WERI-Rb-1 (cell line): Measurements from ENCODE around the gene GAB1.

Source experiments
- DNase-seq: peaks from one replicate; pipeline ENCODE4 v3.0.0-alpha.2; 2020
- H3K27ac ChIP-seq: fragments of 250-450 bp; sonication (Bioruptor Pico); 2 replicates; pipeline ENCODE4 v1.5.1; 2020; ENCODE audit warnings: mild to moderate bottlenecking, moderate library complexity
- H3K27me3 ChIP-seq: fragments of 250-450 bp; sonication (Bioruptor Pico); 2 replicates; pipeline ENCODE4 v1.5.1; 2021; ENCODE audit warnings: mild to moderate bottlenecking, low read depth, moderate library complexity; ENCODE audit not compliant: insufficient read depth, severe bottlenecking
- H3K36me3 ChIP-seq: fragments of 250-450 bp; sonication (Bioruptor Pico); 2 replicates; pipeline ENCODE4 v1.5.1; 2020; ENCODE audit warnings: mild to moderate bottlenecking, moderate library complexity
- H3K4me3 ChIP-seq: 2 replicates; pipeline ENCODE4 v1.5.1; 2011; ENCODE audit warnings: low read depth, mild to moderate bottlenecking, control low read depth, low read length
- H3K9me3 ChIP-seq: fragments of 250-450 bp; sonication (Bioruptor Pico); 2 replicates; pipeline ENCODE4 v1.5.1; 2021; ENCODE audit warnings: mild to moderate bottlenecking, moderate library complexity; ENCODE audit not compliant: severe bottlenecking
- TF ChIP-seq, protein P1 (sequence below): IDR thresholded peaks from 2 replicates; pipeline ENCODE4 v1.5.1; 2011; ENCODE audit warnings: low read depth, mild to moderate bottlenecking, control low read depth, inconsistent platforms, low read length

Gene GAB1

DNA sequence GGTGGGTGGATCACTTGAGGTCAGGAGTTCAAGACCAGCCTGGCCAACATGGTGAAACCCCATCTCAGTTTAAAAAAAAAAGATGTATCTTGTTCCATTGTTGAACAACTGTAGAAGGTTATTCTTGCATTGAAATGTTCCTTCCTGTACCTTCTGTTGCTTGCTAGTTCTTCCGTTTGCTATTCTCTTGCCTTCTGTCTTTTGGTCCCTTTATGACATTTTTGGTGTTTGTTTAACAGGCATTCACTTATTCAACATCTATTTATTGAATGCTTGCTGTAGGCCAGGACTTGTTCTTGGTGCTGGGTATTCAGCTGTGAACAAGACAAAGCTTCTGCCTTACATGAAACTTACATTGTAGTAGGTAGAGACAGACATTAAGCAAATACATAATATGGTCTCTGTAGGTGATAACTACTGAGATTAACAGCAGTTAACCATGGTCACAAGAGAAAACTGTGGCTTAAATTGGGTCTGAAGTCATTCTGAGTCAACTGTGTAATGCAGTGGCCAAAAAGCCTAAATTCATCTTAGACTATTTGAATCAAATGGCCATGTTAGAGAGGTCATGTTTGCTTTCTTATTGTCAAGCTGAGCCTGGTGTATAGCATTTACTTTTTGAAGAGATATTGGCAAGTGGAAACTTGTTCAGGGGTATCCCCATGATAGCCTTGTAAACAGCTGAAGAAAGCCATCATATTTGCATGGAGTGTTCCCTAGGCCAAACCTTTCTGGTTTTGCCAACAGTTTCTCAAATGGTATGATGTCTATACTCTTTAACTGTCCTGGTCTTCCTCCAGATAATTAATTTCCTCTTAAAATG lies 35.6 kb downstream of the GAB1 start:
- Histone ChIP-seq H3K27ac (no peak overlapping the region), H3K4me3 (no peak overlapping the region)
- no peak for DNase-seq

DNA sequence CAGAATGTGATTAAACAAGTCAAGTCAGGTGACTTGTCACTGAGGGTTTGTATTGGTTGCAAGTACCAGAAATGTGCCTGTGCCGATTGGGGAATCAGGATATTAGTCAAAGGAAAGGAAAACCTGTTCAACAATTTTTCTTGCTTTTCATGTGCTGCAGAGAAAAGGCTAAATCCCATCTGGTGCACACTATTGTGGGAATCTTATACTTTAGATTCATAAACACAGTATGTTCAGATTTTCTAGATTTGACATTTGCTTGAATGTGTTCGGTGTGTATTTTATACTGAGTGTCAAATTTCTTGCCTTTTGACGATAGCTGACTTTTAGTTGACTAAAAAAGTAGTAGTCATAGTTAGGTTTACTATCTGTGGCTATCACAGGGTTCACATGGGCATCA lies 37.6 kb downstream of the GAB1 start:
- Histone ChIP-seq H3K4me3 (no peak overlapping the region), H3K36me3 (no peaks in the 10 kb centered on the region), H3K27ac (no peak overlapping the region), H3K27me3 (no peaks in the 10 kb centered on the region), H3K9me3 (no peaks in the 10 kb centered on the region)
- TF ChIP-seq, protein P1, sequence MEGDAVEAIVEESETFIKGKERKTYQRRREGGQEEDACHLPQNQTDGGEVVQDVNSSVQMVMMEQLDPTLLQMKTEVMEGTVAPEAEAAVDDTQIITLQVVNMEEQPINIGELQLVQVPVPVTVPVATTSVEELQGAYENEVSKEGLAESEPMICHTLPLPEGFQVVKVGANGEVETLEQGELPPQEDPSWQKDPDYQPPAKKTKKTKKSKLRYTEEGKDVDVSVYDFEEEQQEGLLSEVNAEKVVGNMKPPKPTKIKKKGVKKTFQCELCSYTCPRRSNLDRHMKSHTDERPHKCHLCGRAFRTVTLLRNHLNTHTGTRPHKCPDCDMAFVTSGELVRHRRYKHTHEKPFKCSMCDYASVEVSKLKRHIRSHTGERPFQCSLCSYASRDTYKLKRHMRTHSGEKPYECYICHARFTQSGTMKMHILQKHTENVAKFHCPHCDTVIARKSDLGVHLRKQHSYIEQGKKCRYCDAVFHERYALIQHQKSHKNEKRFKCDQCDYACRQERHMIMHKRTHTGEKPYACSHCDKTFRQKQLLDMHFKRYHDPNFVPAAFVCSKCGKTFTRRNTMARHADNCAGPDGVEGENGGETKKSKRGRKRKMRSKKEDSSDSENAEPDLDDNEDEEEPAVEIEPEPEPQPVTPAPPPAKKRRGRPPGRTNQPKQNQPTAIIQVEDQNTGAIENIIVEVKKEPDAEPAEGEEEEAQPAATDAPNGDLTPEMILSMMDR: no peak
- DNase-seq: no peak

More for the DNA sequence above, 35.6 kb downstream of the GAB1 start:
- TF ChIP-seq, protein P1: no peak
- H3K9me3 ChIP-seq: no peaks in the 10 kb centered on the region
- H3K36me3 ChIP-seq: no peaks in the 10 kb centered on the region
- no peaks in the 10 kb centered on the region for H3K27me3 ChIP-seq

DNA sequence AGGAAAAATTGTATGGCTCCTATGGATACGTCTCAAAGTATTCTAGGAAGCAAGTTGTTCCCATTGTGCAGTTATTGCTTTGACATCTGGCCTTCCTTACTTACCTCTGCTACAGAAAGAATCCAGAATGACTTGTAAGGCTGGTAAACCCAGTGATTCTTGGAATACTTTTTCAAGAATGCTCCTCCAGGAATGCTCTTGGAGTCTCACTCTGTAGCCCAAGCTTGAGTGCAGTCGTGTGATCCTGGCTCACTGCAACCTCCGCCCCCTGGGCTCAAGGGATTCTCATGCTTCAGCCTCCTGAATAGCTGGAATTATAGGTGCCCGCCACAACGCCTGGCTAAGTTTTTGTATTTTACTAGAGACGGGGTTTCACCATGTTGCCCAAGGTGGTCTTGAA lies 38.1 kb downstream of the GAB1 start:
- Histone ChIP-seq H3K9me3 (no peaks in the 10 kb centered on the region), H3K27me3 (no peaks in the 10 kb centered on the region), H3K4me3 (no peak overlapping the region), H3K36me3 (no peaks in the 10 kb centered on the region), H3K27ac (no peak overlapping the region)
- no peak for DNase-seq
- TF ChIP-seq, protein P1: no peak

DNA sequence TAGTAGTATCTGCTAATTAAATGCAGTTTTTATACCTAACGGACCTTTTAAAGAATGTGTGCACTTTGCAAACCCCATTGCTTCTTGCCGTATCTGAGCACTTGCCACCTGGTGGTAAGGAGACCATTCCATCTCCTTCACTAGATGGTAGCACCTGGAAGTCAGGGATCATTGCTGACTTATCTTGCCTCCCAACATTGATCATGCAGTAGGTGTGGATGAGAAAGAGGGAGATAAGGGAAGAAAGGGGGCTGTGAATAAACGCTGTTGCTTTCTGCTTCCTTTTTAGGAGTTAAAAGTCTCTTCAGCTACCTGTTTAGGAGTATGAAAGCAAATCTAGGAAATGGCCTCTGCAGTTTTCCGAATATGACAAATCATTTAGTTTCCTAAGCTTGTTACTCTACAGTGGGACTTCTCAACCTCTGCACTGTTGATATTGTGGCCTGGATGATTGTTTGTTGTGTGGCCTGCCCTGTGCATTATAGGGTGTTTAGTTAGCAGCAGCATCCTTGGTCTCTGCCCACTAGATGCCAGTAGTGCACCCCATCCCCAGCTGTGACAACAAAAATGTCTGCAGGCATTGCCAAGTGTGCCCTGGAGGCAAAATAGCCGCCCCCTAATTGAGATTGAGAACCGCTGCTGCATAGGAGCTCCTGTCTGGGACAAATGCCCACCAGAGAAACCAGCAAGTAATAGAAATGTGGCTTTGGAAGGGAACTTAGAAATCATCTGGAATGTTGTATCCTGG lies 38.8 kb downstream of the GAB1 start:
- no peaks in the 10 kb centered on the region for H3K36me3 ChIP-seq
- H3K27ac ChIP-seq: no peak overlapping the region
- DNase-seq: peak; percentile 34
- H3K9me3 ChIP-seq: no peaks in the 10 kb centered on the region
- no peak overlapping the region for H3K4me3 ChIP-seq
- TF ChIP-seq, protein P1: peak; percentile 69
- no peaks in the 10 kb centered on the region for H3K27me3 ChIP-seq

DNA sequence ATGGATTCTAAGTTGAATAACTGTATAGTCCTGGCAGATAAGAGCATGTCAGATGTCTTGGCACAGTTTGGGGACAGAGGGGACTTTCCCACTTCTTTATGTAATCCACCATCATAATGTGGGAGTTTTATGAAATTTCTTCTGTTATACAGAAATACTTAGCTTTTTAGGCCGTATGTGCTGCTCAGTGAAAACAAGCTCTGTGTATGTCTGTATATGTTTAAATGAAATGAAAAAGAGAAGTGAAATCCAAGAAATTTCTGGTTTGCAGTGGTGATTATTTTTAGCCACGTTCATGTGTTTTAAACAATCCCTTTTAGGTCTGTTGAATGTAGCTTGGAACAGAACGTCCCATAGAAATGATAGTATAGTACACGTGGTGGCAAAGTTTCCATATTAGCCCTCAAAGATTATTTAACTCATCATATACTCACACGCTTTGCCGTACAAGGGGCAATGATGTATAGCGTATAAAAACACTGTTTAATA lies 41.0 kb downstream of the GAB1 start:
- Histone ChIP-seq H3K9me3 (no peaks in the 10 kb centered on the region), H3K36me3 (no peaks in the 10 kb centered on the region), H3K4me3 (no peak overlapping the region), H3K27me3 (no peaks in the 10 kb centered on the region), H3K27ac (no peak overlapping the region)
- TF ChIP-seq, protein P1: no peak
- DNase-seq: no peak
